Adrenal gland (tissue), 5 donors: ENCODE measurements around the gene KCNAB1.

Experiments
- CTCF ChIP-seq, 6 experiments: fragments of 450-650 bp in 4 of 6; fragments of 200-600 bp in 2 of 6; sonication (generic) in 1 of 6; IDR thresholded peaks; 1 replicate in 5 of 6; 2 replicates in 1 of 6; pipeline versions ENCODE4 v1.5.1 to v1.8.0; 2016 to 2021; ENCODE audit warnings: antibody characterized with exemption in 6 of 6, mild to moderate bottlenecking in 2 of 6, moderate library complexity in 1 of 6
- POLR2A ChIP-seq, 2 donors: fragments of 450-650 bp; IDR thresholded peaks; one replicate each; pipeline ENCODE4 v1.6.1; 2017; ENCODE audit warnings: antibody characterized with exemption in 2 of 2, mild to moderate bottlenecking in 2 of 2, moderate library complexity in 1 of 2
- donor health status: DM: no; HTN: no; CAD: no.

- TF ChIP-seq POLR2A (IDR thresholded peaks at IDR 0.05) (no peak), CTCF (IDR thresholded peaks at IDR 0.05) (no peak)
These were observed 256.9 kb downstream of the KCNAB1 start for GRCh38 chr3:156377266-156377665.
